WTC11 (cell line): ENCODE measurements around the gene CEMIP. TPM values are rescaled to one million over a fixed set of nuclear protein-coding genes. Genes with fewer than 3 reads are reported as not detected.
A peak's percentile ranks its signal among the peaks of the same experiment; 100 is the strongest.

Experiments used
- ATF3 ChIP-seq: sonication (generic); formaldehyde crosslinking; conservative IDR thresholded peaks from 2 replicates; pipeline ENCODE4 v1.8.1; 2022; ENCODE audit warnings: mild to moderate bottlenecking, missing genetic modification reagents
- CREB1 ChIP-seq: sonication (generic); formaldehyde crosslinking; IDR thresholded peaks from 2 replicates; pipeline ENCODE4 v1.8.0; 2023; ENCODE audit warnings: mild to moderate bottlenecking, missing genetic modification reagents
- CTCF ChIP-seq: fragments of 200-600 bp; IDR thresholded peaks from 2 replicates; pipeline ENCODE4 v1.8.0; 2022; ENCODE audit warnings: antibody characterized with exemption
- E2F4 ChIP-seq: sonication (generic); formaldehyde crosslinking; IDR thresholded peaks from 2 replicates; pipeline ENCODE4 v1.8.1; 2022; ENCODE audit warnings: low read depth, mild to moderate bottlenecking, moderate library complexity, missing genetic modification reagents, borderline replicate concordance
- ESRRA ChIP-seq: sonication (generic); formaldehyde crosslinking; IDR thresholded peaks from 2 replicates; pipeline ENCODE4 v1.8.1; 2022; ENCODE audit warnings: mild to moderate bottlenecking, missing genetic modification reagents, borderline replicate concordance
- JUN ChIP-seq: sonication (generic); formaldehyde crosslinking; IDR thresholded peaks from 2 replicates; pipeline ENCODE4 v1.8.0; 2023; ENCODE audit warnings: mild to moderate bottlenecking, missing genetic modification reagents
- MAX ChIP-seq: sonication (generic); formaldehyde crosslinking; IDR thresholded peaks from 2 replicates; pipeline ENCODE4 v1.8.0; 2022; ENCODE audit warnings: mild to moderate bottlenecking, missing genetic modification reagents
- MLX ChIP-seq: sonication (generic); formaldehyde crosslinking; IDR thresholded peaks from 2 replicates; pipeline ENCODE4 v1.8.1; 2023; ENCODE audit warnings: mild to moderate bottlenecking, missing genetic modification reagents, moderate library complexity
- MXD4 ChIP-seq: fragments of 250-450 bp; sonication (Bioruptor Pico); IDR thresholded peaks from 2 replicates; pipeline ENCODE4 v1.8.0; 2021; ENCODE audit warnings: mild to moderate bottlenecking, moderate library complexity, borderline replicate concordance
- NR1H2 ChIP-seq: sonication (generic); formaldehyde crosslinking; IDR thresholded peaks from 2 replicates; pipeline ENCODE4 v1.9.0; 2021; ENCODE audit warnings: mild to moderate bottlenecking, moderate library complexity, missing genetic modification reagents
- PRRX2 ChIP-seq: fragments of 250-450 bp; sonication (Bioruptor Pico); IDR thresholded peaks from 2 replicates; pipeline ENCODE4 v1.8.0; 2021; ENCODE audit warnings: mild to moderate bottlenecking
- RELA ChIP-seq: sonication (generic); formaldehyde crosslinking; IDR thresholded peaks from 2 replicates; pipeline ENCODE4 v1.8.1; 2022; ENCODE audit warnings: missing genetic modification reagents, mild to moderate bottlenecking, borderline replicate concordance
- RORB ChIP-seq: fragments of 250-450 bp; sonication (Bioruptor Pico); IDR thresholded peaks from 2 replicates; pipeline ENCODE4 v1.9.0; 2021; ENCODE audit warnings: mild to moderate bottlenecking
- SOX15 ChIP-seq: fragments of 250-450 bp; sonication (Bioruptor Pico); IDR thresholded peaks from 2 replicates; pipeline ENCODE4 v1.9.0; 2021; ENCODE audit warnings: mild to moderate bottlenecking
- SP1 ChIP-seq: sonication (generic); formaldehyde crosslinking; conservative IDR thresholded peaks from 2 replicates; pipeline ENCODE4 v1.8.1; 2022; ENCODE audit warnings: missing genetic modification reagents
- TEAD4 ChIP-seq: sonication (generic); formaldehyde crosslinking; IDR thresholded peaks from 2 replicates; pipeline ENCODE4 v1.8.0; 2022; ENCODE audit warnings: mild to moderate bottlenecking, missing genetic modification reagents
- USF2 ChIP-seq: sonication (generic); formaldehyde crosslinking; IDR thresholded peaks from 2 replicates; pipeline ENCODE4 v1.8.1; 2023; ENCODE audit warnings: mild to moderate bottlenecking, missing genetic modification reagents, moderate library complexity
- ZBTB21 ChIP-seq: sonication (generic); formaldehyde crosslinking; IDR thresholded peaks from 2 replicates; pipeline ENCODE4 v1.8.1; 2023; ENCODE audit warnings: mild to moderate bottlenecking, missing genetic modification reagents, borderline replicate concordance
- ZBTB43 ChIP-seq: sonication (generic); formaldehyde crosslinking; IDR thresholded peaks from 2 replicates; pipeline ENCODE4 v1.8.1; 2023; ENCODE audit warnings: mild to moderate bottlenecking, missing genetic modification reagents
- ZMAT4 ChIP-seq: fragments of 250-450 bp; sonication (Bioruptor Pico); IDR thresholded peaks from 2 replicates; pipeline ENCODE4 v1.9.0; 2021; ENCODE audit warnings: mild to moderate bottlenecking
- ZNF121 ChIP-seq: sonication (generic); formaldehyde crosslinking; IDR thresholded peaks from 2 replicates; pipeline ENCODE4 v1.8.0; 2023; ENCODE audit warnings: missing genetic modification reagents
- ZNF232 ChIP-seq: sonication (generic); formaldehyde crosslinking; IDR thresholded peaks from 2 replicates; pipeline ENCODE4 v1.8.0; 2022; ENCODE audit warnings: mild to moderate bottlenecking, missing genetic modification reagents
- ZNF263 ChIP-seq: sonication (generic); formaldehyde crosslinking; IDR thresholded peaks from 2 replicates; pipeline ENCODE4 v1.8.1; 2022; ENCODE audit warnings: low read depth, mild to moderate bottlenecking, moderate library complexity, missing genetic modification reagents
- ZNF512 ChIP-seq: sonication (generic); formaldehyde crosslinking; IDR thresholded peaks from 2 replicates; pipeline ENCODE4 v1.8.1; 2022; ENCODE audit warnings: missing genetic modification reagents, borderline replicate concordance
- ZNF532 ChIP-seq: fragments of 250-450 bp; sonication (Bioruptor Pico); IDR thresholded peaks from 2 replicates; pipeline ENCODE4 v1.9.0; 2021; ENCODE audit warnings: mild to moderate bottlenecking, borderline replicate concordance
- ZNF671 ChIP-seq: fragments of 250-450 bp; sonication (Bioruptor Pico); IDR thresholded peaks from 2 replicates; pipeline ENCODE4 v1.8.0; 2021; ENCODE audit warnings: mild to moderate bottlenecking
- total RNA-seq: library from RNA; stranded (reverse); gene quantifications from 3 replicates; pipeline ENCODE4 v1.2.3, GENCODE V29; 2021

CEMIP gene
- total RNA-seq, 1 experiment from 2014 or later: 0.87 TPM

GRCh38 chr15:80780416-80781221, 1.4 kb downstream of the CEMIP start (continued):
- no peak for TF ChIP-seq MLX (CRISPR knock-in tag)
- TF ChIP-seq TEAD4: peak; percentile 88
- peak; percentile 84 for TF ChIP-seq MAX
- peak; percentile 95; the same call in 1 of the 2 replicates for TF ChIP-seq ESRRA (CRISPR knock-in tag)
- TF ChIP-seq SOX15: no peak
- TF ChIP-seq JUN (CRISPR knock-in tag): peak; percentile 95
- peak; percentile 66; the same call in 1 of the 2 replicates for TF ChIP-seq ZBTB21
- peak; percentile 20; the same call in 1 of the 2 replicates for TF ChIP-seq ZNF263 (CRISPR knock-in tag)
- TF ChIP-seq CTCF: no peak
- 0 out of 2 replicates have a peak, but pooled peaks have one; percentile 56 for TF ChIP-seq NR1H2 (CRISPR knock-in tag)
- peak; percentile 91; the same call in 1 of the 2 replicates for TF ChIP-seq ZBTB43 (CRISPR knock-in tag)
- TF ChIP-seq ZNF671: no peak
- no peak for TF ChIP-seq PRRX2
- TF ChIP-seq SP1 (CRISPR knock-in tag): peak; percentile 59; the same call in 1 of the 2 replicates
- no peak for TF ChIP-seq MXD4 (CRISPR knock-in tag)
- no peak for TF ChIP-seq CREB1 (CRISPR knock-in tag)
- no peak for TF ChIP-seq ATF3 (CRISPR knock-in tag)
- TF ChIP-seq RELA (CRISPR knock-in tag): peak; percentile 95
- 0 out of 2 replicates have a peak, but pooled peaks have one; percentile 52 for TF ChIP-seq ZNF512
- no peak for TF ChIP-seq USF2 (CRISPR knock-in tag)
- TF ChIP-seq RORB (CRISPR knock-in tag): no peak
- peak; percentile 98 for TF ChIP-seq ZNF232
- no peak for TF ChIP-seq ZMAT4 (CRISPR knock-in tag)
- TF ChIP-seq ZNF532 (CRISPR knock-in tag): no peak
- TF ChIP-seq E2F4: peak; percentile 66; the same call in 1 of the 2 replicates
- 0 out of 2 replicates have a peak, but pooled peaks have one; percentile 7 for TF ChIP-seq ZNF121 (CRISPR knock-in tag)
